Measurements from ENCODE around the gene KNDC1.
"Not testable (repeated sequence)": the region's sequence is repeated elsewhere in the genome, so short reads cannot be mapped to it uniquely, and the experiment has no call there.

The KNDC1 gene

GRCh38 chr10:133173860-133174640, 14.0 kb downstream of the KNDC1 start:
- in situ Hi-C loops (cut with MboI; ENCODE audit: low sequenced_read_pairs), result no loop called here

GRCh38 chr10:133174689-133175263, 14.8 kb downstream of the KNDC1 start:
- in situ Hi-C loops (cut with MboI; ENCODE audit: low sequenced_read_pairs), result no loop called here

GRCh38 chr10:133175624-133176023, 15.6 kb downstream of the KNDC1 start:
- in situ Hi-C loops (cut with MboI; ENCODE audit: low sequenced_read_pairs), result not testable (repeated sequence)

- in situ Hi-C loops (cut with MboI; ENCODE audit: low sequenced_read_pairs), result no loop called here
Observed at GRCh38 chr10:133176546-133176945, 16.5 kb downstream of the KNDC1 start.

GRCh38 chr10:133177380-133178157, 17.6 kb downstream of the KNDC1 start:
- in situ Hi-C loops (cut with MboI; ENCODE audit: low sequenced_read_pairs), result no loop called here

GRCh38 chr10:133178357-133179127, 18.5 kb downstream of the KNDC1 start:
- in situ Hi-C loops (cut with MboI; ENCODE audit: low sequenced_read_pairs), result no loop called here

- in situ Hi-C loops (cut with MboI; ENCODE audit: low sequenced_read_pairs), result no loop called here
Observed at GRCh38 chr10:133179128-133179520, 19.1 kb downstream of the KNDC1 start.

- in situ Hi-C loops (cut with MboI; ENCODE audit: low sequenced_read_pairs), result no loop called here
Observed at GRCh38 chr10:133179651-133180050, 19.6 kb downstream of the KNDC1 start.

GRCh38 chr10:133180192-133180964, 20.4 kb downstream of the KNDC1 start:
- in situ Hi-C loops (cut with MboI; ENCODE audit: low sequenced_read_pairs), result no loop called here

- in situ Hi-C loops (cut with MboI; ENCODE audit: low sequenced_read_pairs), result no loop called here
Observed at GRCh38 chr10:133180965-133181639, 21.1 kb downstream of the KNDC1 start.

GRCh38 chr10:133182190-133182589, 22.2 kb downstream of the KNDC1 start:
- in situ Hi-C loops (cut with MboI; ENCODE audit: low sequenced_read_pairs), result no loop called here

GRCh38 chr10:133182791-133183645, 23.0 kb downstream of the KNDC1 start:
- in situ Hi-C loops (cut with MboI; ENCODE audit: low sequenced_read_pairs), result no loop called here

- in situ Hi-C loops (cut with MboI; ENCODE audit: low sequenced_read_pairs), result no loop called here
Observed at GRCh38 chr10:133183646-133184378, 23.8 kb downstream of the KNDC1 start.

GRCh38 chr10:133184591-133185244, 24.7 kb downstream of the KNDC1 start:
- in situ Hi-C loops (cut with MboI; ENCODE audit: low sequenced_read_pairs), result no loop called here

- in situ Hi-C loops (cut with MboI; ENCODE audit: low sequenced_read_pairs), result no loop called here
Observed at GRCh38 chr10:133185421-133185820, 25.4 kb downstream of the KNDC1 start.

GRCh38 chr10:133185916-133186315, 25.9 kb downstream of the KNDC1 start:
- in situ Hi-C loops (cut with MboI; ENCODE audit: low sequenced_read_pairs), result no loop called here

GRCh38 chr10:133186416-133187090, 26.5 kb downstream of the KNDC1 start:
- in situ Hi-C loops (cut with MboI; ENCODE audit: low sequenced_read_pairs), result no loop called here

Measured in HL-60/S4 treated with retinoic acid at 250 ng/mL for 4 days and 3 days (cell line).